ENCODE data around the gene CCNB1IP1. TPM values are rescaled to one million over a fixed set of nuclear protein-coding genes. Genes with fewer than 3 reads are reported as not detected.

The CCNB1IP1 gene
- total and polyA plus RNA-seq, 2 of the 8 experiments (the other 6 are each of a cell fraction or from before 2014, with no cell fraction given): 173 to 277 TPM

DNA sequence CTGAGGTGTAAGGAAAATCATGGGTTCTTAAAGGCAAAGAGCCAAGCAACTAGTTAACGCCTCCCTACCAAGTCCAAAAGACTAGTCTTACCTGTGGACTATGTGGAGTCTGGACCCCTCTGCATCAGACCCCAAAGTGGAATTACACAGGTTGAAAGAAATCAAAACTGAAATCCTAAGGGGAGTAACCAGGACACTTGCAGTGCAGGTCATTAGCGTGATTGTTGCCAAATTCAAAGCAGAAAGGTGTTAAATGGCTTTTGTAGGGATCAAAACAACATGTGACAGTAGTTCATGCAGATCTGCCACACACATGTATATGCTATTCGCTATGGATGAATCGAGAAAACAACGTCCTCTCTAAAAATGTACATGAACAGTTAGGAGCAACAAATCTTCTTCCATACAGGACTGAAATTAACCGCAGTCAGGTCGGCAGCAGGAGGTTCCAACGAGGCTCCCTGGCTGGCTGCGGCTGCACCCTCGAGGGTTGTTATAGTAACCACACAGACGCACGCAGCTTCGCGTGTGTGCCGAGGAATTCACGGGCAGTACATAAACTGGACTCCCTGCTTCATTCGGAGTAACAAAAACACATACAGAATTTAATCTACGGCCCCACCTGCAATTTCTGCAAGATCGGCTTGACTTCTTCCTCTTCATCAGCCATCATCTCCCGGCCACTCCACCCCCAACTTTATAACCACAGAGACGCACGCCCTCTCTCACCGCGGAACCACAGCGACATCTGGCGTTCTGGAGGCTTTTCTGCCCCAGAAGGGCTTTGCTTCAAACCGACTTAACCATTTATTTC lies 27.6 kb downstream of the CCNB1IP1 start, which contains the start of gene TTC5:
TTC5 (minus strand) TSS at position 687 of the 814 bp plus-strand sequence; CDS start at position 673, 14 bp downstream.
- no peak within 1 kb of the TSS for H2BK20ac ChIP-seq (ENCODE audit: low read length)
- no peak within 1 kb of the TSS for H3K23ac ChIP-seq (ENCODE audit: insufficient read length)
- peaks cover 5% of the 10 kb centered on the region; the same call in 1 of the 2 replicates for H3K79me1 ChIP-seq (ENCODE audit: low read depth, low read length)
- H3K27me3 ChIP-seq (replicated peaks in 1 of 4; ENCODE audit: control insufficient read depth in 3 of 4, extremely low read depth in 1 of 4, insufficient read depth in 3 of 4, low read length in 3 of 4): no peaks in the 10 kb centered on the region
- no peak within 1 kb of the TSS for H4K8ac ChIP-seq (ENCODE audit: extremely low read depth, insufficient read depth, low read length)
- peak within 1 kb of the TSS; percentile 97 for H2AFZ ChIP-seq (ENCODE audit: low read length)
- peak within 1 kb of the TSS; percentile 55; the same call in 1 of the 2 replicates for H2BK5ac ChIP-seq (ENCODE audit: low read depth, low read length)
- no peaks in the 10 kb centered on the region for H4K20me1 ChIP-seq (replicated peaks in 1 of 2; ENCODE audit: control insufficient read depth in 1 of 2, insufficient read depth in 2 of 2, low read length in 2 of 2)
- H3K4me1 ChIP-seq (replicated peaks in 1 of 4; ENCODE audit: control insufficient read depth in 3 of 4, insufficient read depth in 4 of 4, low read length in 3 of 4): no peaks in the 10 kb centered on the region
- DNase-seq (ENCODE audit: low read depth in 1 of 2, low spot score in 2 of 2): peak; percentile 53 to 95
- 0 out of 2 replicates have a peak within 1 kb of the TSS, but pooled peaks have one; percentile 35 for H2BK12ac ChIP-seq (ENCODE audit: low read depth, low read length)
- no peak within 1 kb of the TSS for H2BK15ac ChIP-seq (ENCODE audit: low read length)
- H3K56ac ChIP-seq (replicated peaks; ENCODE audit: insufficient read length, low read depth, low read length): no peak within 1 kb of the TSS
- no peak within 1 kb of the TSS for H4K91ac ChIP-seq (replicated peaks; ENCODE audit: insufficient read length, low read length)
- no peak within 1 kb of the TSS for H2AK5ac ChIP-seq (ENCODE audit: low read depth, low read length)
- H3K27ac ChIP-seq (ENCODE audit: low read depth, low read length): no peak within 1 kb of the TSS
- H3K14ac ChIP-seq (ENCODE audit: insufficient read length): no peak within 1 kb of the TSS
- no peak within 1 kb of the TSS for H3K4ac ChIP-seq (replicated peaks; ENCODE audit: insufficient read length, low read depth, low read length)
- peaks cover 4% of the 10 kb centered on the region for H3K23me2 ChIP-seq (ENCODE audit: low read depth, low read length)
- peak within 1 kb of the TSS; percentile 84 to 85 for H3K4me2 ChIP-seq (ENCODE audit: insufficient read depth in 1 of 2, low read depth in 2 of 2, low read length in 2 of 2)
- peaks cover 0 to 3% (median 0%) of the 10 kb centered on the region in 4 experiments; a peak in 2 of 8 replicates for H3K36me3 ChIP-seq (ENCODE audit: control insufficient read depth in 2 of 4, insufficient read depth in 4 of 4, low read length in 3 of 4)
- H3K9me3 ChIP-seq (ENCODE audit: insufficient read depth in 2 of 2, low read depth in 1 of 2, low read length in 1 of 2): no peaks in the 10 kb centered on the region; a peak in 1 of 4 replicates
- 3% methylated on average over 27 of the region's 27 CpGs; no CpG with 5 or more reads in 1 of the 2 experiments for whole genome bisulfite sequencing, 2 experiments (ENCODE audit: extremely low coverage in 1 of 2, insufficient coverage in 1 of 2, insufficient read length in 1 of 2, insufficient replicate concordance in 2 of 2, low coverage in 1 of 2, low lambda C conversion rate in 2 of 2, missing lambda C conversion rate in 1 of 2)
- POLR2A ChIA-PET (ENCODE audit: partially characterized antibody): interaction anchor here (0.6 to 2.3 kb wide), 6 partner anchors 23 to 301 kb away, joined by 3 to 7 read pairs (median 4); no protein-coding TSS in a partner anchor
- H3K79me2 ChIP-seq (ENCODE audit: control insufficient read depth in 1 of 2, insufficient read depth in 2 of 2, low read length in 2 of 2): peaks cover 0 to 24% of the 10 kb centered on the region in 2 experiments; a peak in 2 of 4 replicates
- CTCF ChIA-PET (ENCODE audit: partially characterized antibody): interaction anchor here (0.7 to 2.5 kb wide), 5 partner anchors 10 to 288 kb away, joined by 3 to 10 read pairs (median 3); no protein-coding TSS in a partner anchor
- H3K4me3 ChIP-seq (ENCODE audit: extremely low read depth in 1 of 4, insufficient read depth in 2 of 4, low read depth in 3 of 4, low read length in 4 of 4): peak within 1 kb of the TSS; percentile 78 to 95 (median 86)
- H3K9ac ChIP-seq (replicated peaks in 1 of 4; ENCODE audit: extremely low read depth in 1 of 4, low read depth in 3 of 4, low read length in 3 of 4): peak within 1 kb of the TSS; percentile 59 to 79 (median 70)
- FAIRE-seq: peak; percentile 96
- no peak within 1 kb of the TSS for H4K5ac ChIP-seq (ENCODE audit: insufficient read length, low read depth, low read length)
- no peak within 1 kb of the TSS for H2BK120ac ChIP-seq (replicated peaks; ENCODE audit: low read depth, low read length)
- H3K18ac ChIP-seq (ENCODE audit: extremely low read depth, low read length): peak within 1 kb of the TSS; percentile 62; the same call in 1 of the 2 replicates
- TF ChIP-seq POLR2A (IDR thresholded peaks at IDR 0.05; ENCODE audit: control extremely low read depth in 1 of 2, low read depth in 2 of 2, low read length in 2 of 2) (peak in 1 of 2 experiments; percentile 58; a peak in 1 of 3 replicates), HDAC2 (IDR thresholded peaks at IDR 0.05; ENCODE audit: borderline replicate concordance in 1 of 2, low read depth in 2 of 2, low read length in 2 of 2) (0 out of 4 replicates have a peak, but pooled peaks of 1 of the 2 experiments have one; percentile 57), TAF1 (IDR thresholded peaks at IDR 0.05; ENCODE audit: low read depth, low read length) (peak; percentile 73), NRF1 (IDR thresholded peaks at IDR 0.05; ENCODE audit: low read depth, low read length) (no peak), SP2 (IDR thresholded peaks at IDR 0.05; ENCODE audit: low read length) (peak; percentile 93), ASH2L (IDR thresholded peaks at IDR 0.05; ENCODE audit: low read length) (peak; percentile 96)
